HCT116 (cell line): Measurements from ENCODE around the gene FAM76B. TPM values are rescaled to one million over a fixed set of nuclear protein-coding genes. Genes with fewer than 3 reads are reported as not detected.

Source experiments
- ATAC-seq: fragments of 200-7000 bp; cut with Tn5 transposase; 2 replicates; pipeline ENCODE4 v1.9.1; 2020; ENCODE audit warnings: mild to moderate bottlenecking, moderate library complexity
- BruUV-seq: library from RNA; stranded (reverse); fragments of 400-500 nt; replicated peaks from 2 replicates; lab custom pipeline; 2021; lab: Mats Ljungman, UMichigan
- CTCF ChIA-PET: fragments of 300-600 bp; sonication (Branson Sonifier 250); formaldehyde crosslinking; loops from one replicate; lab custom pipeline; 2021; ENCODE audit warnings: antibody characterized with exemption; lab: Charles Lee
- POLR2A ChIA-PET: fragments of 300-600, 350-600 bp; sonication (Branson Sonifier 250); formaldehyde crosslinking; loops from one replicate; lab custom pipeline; 2021; ENCODE audit warnings: antibody characterized with exemption; lab: Charles Lee
- RAD21 ChIA-PET, 2 experiments: fragments of 300-600 bp; sonication (Branson Sonifier 250); formaldehyde crosslinking; loops; one replicate each; lab custom pipeline; 2023; ENCODE audit warnings: low total read pairs in 2 of 2; ENCODE audit not compliant: uncharacterized antibody in 2 of 2, unreplicated experiment in 2 of 2, low non-redundant PET in 1 of 2; lab: Charles Lee
- DNase-seq: peaks from one replicate; pipeline ENCODE4 v3.0.0-alpha.2; 2010; ENCODE audit warnings: low read depth, low spot score
- H2AFZ ChIP-seq: fragments of 200-600 bp; shearing (Covaris generic), sonication (generic); 2 replicates; pipeline ENCODE4 v1.6.1; 2017; ENCODE audit warnings: low read depth, mixed run types, mixed read lengths, antibody characterized with exemption, low read length; ENCODE audit not compliant: poor library complexity, severe bottlenecking
- H3K27ac ChIP-seq: 2 replicates; pipeline ENCODE4 v1.5.1; 2012; ENCODE audit warnings: low read depth, low read length
- H3K27me3 ChIP-seq: fragments of 200-600 bp; sonication (generic); 2 replicates; pipeline ENCODE4 v1.6.1; 2016; ENCODE audit warnings: mixed run types, low read length, mixed read lengths; ENCODE audit not compliant: insufficient read depth
- H3K36me3 ChIP-seq, 2 experiments: fragments of 200-500 bp in 1 of 2; fragments of 200-600 bp in 1 of 2; sonication (Bioruptor generic) in 1 of 2; sonication (generic) in 1 of 2; 2 replicates each; pipeline versions ENCODE4 v1.5.1 to v1.6.1; 2014 to 2016; ENCODE audit warnings: low read length in 2 of 2, inconsistent platforms in 1 of 2, mixed read lengths in 1 of 2, mixed run types in 1 of 2; ENCODE audit not compliant: insufficient read depth in 2 of 2, control insufficient read depth in 1 of 2
- H3K4me1 ChIP-seq, 2 experiments: fragments of 200-600 bp in 1 of 2; sonication (generic) in 1 of 2; 2 replicates each; pipeline versions ENCODE4 v1.5.1 to v1.6.1; 2012 to 2017; ENCODE audit warnings: low read length in 2 of 2, inconsistent platforms in 1 of 2, mild to moderate bottlenecking in 1 of 2, mixed read lengths in 1 of 2, mixed run types in 1 of 2, moderate library complexity in 1 of 2; ENCODE audit not compliant: insufficient read depth in 2 of 2, control insufficient read depth in 1 of 2
- H3K4me2 ChIP-seq: fragments of 200-600 bp; sonication (generic); 2 replicates; pipeline ENCODE4 v1.6.1; 2017; ENCODE audit warnings: mixed run types, low read length, mixed read lengths
- H3K4me3 ChIP-seq, 2 experiments: fragments of 200-600 bp in 1 of 2; sonication (generic) in 1 of 2; replicated peaks in 1 of 2; 2 replicates each; pipeline ENCODE4 v1.5.1; 2011 to 2016; ENCODE audit warnings: low read length in 2 of 2, control low read depth in 1 of 2, low read depth in 1 of 2, mild to moderate bottlenecking in 1 of 2, mixed read lengths in 1 of 2, mixed run types in 1 of 2
- H3K79me2 ChIP-seq: fragments of 200-600 bp; sonication (generic); 2 replicates; pipeline ENCODE4 v1.6.1; 2017; ENCODE audit warnings: mild to moderate bottlenecking, mixed run types, low read length, moderate library complexity, mixed read lengths; ENCODE audit not compliant: insufficient read depth
- H3K9ac ChIP-seq: fragments of 200-600 bp; sonication (generic); 2 replicates; pipeline ENCODE4 v1.6.1; 2016; ENCODE audit warnings: low read length, mixed read lengths
- H3K9me2 ChIP-seq: fragments of 200-600 bp; sonication (generic), shearing (Covaris generic); 2 replicates; pipeline ENCODE4 v1.6.1; 2017; ENCODE audit warnings: mixed run types, mild to moderate bottlenecking, moderate library complexity; ENCODE audit not compliant: insufficient read depth
- H3K9me3 ChIP-seq, 2 experiments: fragments of 200-500 bp in 1 of 2; fragments of 200-600 bp in 1 of 2; sonication (Bioruptor generic) in 1 of 2; sonication (generic) in 1 of 2; 2 replicates each; pipeline ENCODE4 v1.6.1; 2014 to 2017; ENCODE audit warnings: low read length in 2 of 2, mixed read lengths in 2 of 2, inconsistent platforms in 1 of 2, low read depth in 1 of 2, mild to moderate bottlenecking in 1 of 2, mixed run types in 1 of 2, moderate library complexity in 1 of 2; ENCODE audit not compliant: control insufficient read depth in 1 of 2, insufficient read depth in 1 of 2
- H4K20me1 ChIP-seq: fragments of 200-600 bp; sonication (generic), shearing (Covaris generic); 2 replicates; pipeline ENCODE4 v1.6.1; 2017; ENCODE audit warnings: mixed run types, mild to moderate bottlenecking, moderate library complexity; ENCODE audit not compliant: insufficient read depth
- ELF1 ChIP-seq: IDR thresholded peaks from 2 replicates; pipeline ENCODE4 v1.6.1; 2012; ENCODE audit warnings: low read depth, borderline replicate concordance
- POLR2AphosphoS5 ChIP-seq: IDR thresholded peaks from 2 replicates; pipeline ENCODE4 v1.6.1; 2011; ENCODE audit warnings: mild to moderate bottlenecking, low read depth, low read length, moderate library complexity
- RAD21 ChIP-seq: IDR thresholded peaks from 2 replicates; pipeline ENCODE4 v1.6.1; 2012; ENCODE audit warnings: low read depth, mild to moderate bottlenecking
- TCF7L2 ChIP-seq: IDR thresholded peaks from 2 replicates; pipeline ENCODE4 v1.7.0; 2011; ENCODE audit warnings: borderline replicate concordance, inconsistent platforms; ENCODE audit not compliant: insufficient read depth, insufficient read length; ENCODE audit errors: extremely low read depth
- ZFX ChIP-seq: fragments of 450-650 bp; IDR thresholded peaks from 2 replicates; pipeline ENCODE4 v1.6.1; 2017
- intact Hi-C: fragments of 100-400 bp; cut with micrococcal nuclease; formaldehyde crosslinking; loops from 2 replicates; pipeline ENCODE4 v1.10.0; 2022
- total RNA-seq: library from RNA; stranded (reverse); gene quantifications from one replicate; pipeline ENCODE4 v1.2.1, GENCODE V29; 2021; ENCODE audit not compliant: unreplicated experiment
- TF ChIP-seq, protein P1 (sequence below): IDR thresholded peaks from 2 replicates; pipeline ENCODE4 v1.6.1; 2012
- TF ChIP-seq, protein P2 (sequence below): IDR thresholded peaks from 2 replicates; pipeline ENCODE4 v1.6.1; 2011; ENCODE audit warnings: mild to moderate bottlenecking, low read length, moderate library complexity; ENCODE audit not compliant: insufficient replicate concordance; ENCODE audit errors: extremely low read depth
- TF ChIP-seq, protein P3 (sequence below), 3 experiments: fragments of 200-600 bp in 1 of 3; sonication (generic) in 1 of 3; IDR thresholded peaks in 2 of 3; conservative IDR thresholded peaks in 1 of 3; 2 replicates each; pipeline ENCODE4 v1.5.1; 2012 to 2017; ENCODE audit warnings: low read depth in 2 of 3, low read length in 2 of 3, antibody characterized with exemption in 1 of 3, borderline replicate concordance in 1 of 3, control low read depth in 1 of 3, mild to moderate bottlenecking in 1 of 3, mixed read lengths in 1 of 3, mixed run types in 1 of 3, moderate library complexity in 1 of 3; ENCODE audit not compliant: insufficient read depth in 1 of 3

The FAM76B gene
- total RNA-seq, 1 experiment from 2014 or later, result 27.5 TPM

DNA sequence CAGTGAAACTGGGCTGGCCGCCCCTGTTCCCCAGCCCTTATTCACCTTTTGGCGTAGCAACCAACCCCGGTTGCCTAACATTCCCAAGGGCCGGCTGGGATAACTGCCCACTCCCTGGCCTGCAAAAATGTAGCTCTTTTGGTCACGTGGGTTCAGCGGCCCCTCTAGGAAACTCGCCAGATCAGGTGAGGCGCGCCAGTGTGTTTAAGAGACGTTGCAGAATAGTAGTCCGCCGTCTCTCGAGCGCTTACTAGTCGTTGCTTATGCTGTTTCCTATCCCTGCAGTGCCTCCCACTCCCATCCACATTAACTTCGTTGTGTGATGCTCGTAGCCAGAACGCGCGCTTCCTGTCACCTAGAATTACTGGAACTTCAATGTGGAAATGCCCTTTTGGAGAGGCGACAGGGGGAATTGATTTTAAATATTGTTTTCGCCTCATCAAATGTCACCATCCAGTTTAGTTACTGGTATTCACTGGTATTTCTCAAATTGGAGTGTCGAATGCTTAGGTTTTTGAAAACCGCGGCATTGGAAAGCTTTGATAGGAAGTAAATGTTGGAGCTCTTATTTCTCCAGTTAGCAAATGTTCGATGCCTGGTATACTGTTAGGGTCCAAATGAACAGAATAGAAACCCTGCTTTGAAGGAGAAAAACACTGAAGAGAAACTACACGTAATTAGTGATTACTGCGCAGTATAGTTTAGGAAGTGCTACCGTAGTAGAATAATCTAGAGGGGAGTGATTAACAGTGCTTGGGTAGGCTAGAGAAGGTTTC lies 1.5 kb upstream of the FAM76B start:
- peak overlapping the region; percentile 42 for H2AFZ ChIP-seq
- no TSS peak for BruUV-seq
- ATAC-seq (peak; percentile 10), DNase-seq (peak; percentile 28)
- H3K36me3 ChIP-seq, result peaks cover 7 to 8% of the 10 kb centered on the region in 2 experiments; a peak in 3 of 4 replicates
- H3K4me1 ChIP-seq, result peaks cover 9 to 18% of the 10 kb centered on the region in 2 experiments; a peak in 3 of 4 replicates
- no peaks in the 10 kb centered on the region for H3K27me3 ChIP-seq
- H3K9ac ChIP-seq, result peak overlapping the region; percentile 81
- H4K20me1 ChIP-seq, result no peaks in the 10 kb centered on the region; the same call in 1 of the 2 replicates
- H3K79me2 ChIP-seq, result peaks cover 72% of the 10 kb centered on the region
- peak overlapping the region; percentile 77 for H3K27ac ChIP-seq
- H3K9me3 ChIP-seq, result no peaks in the 10 kb centered on the region
- RAD21 ChIA-PET, result no interaction called here
- POLR2A ChIA-PET, result interaction anchor here (1.2 to 1.8 kb wide), 2 partner anchors 9 to 724 kb away, joined by 4 to 5 read pairs; partner anchors contain the start of gene SRSF8
- intact Hi-C loops, result loop anchor here (5.0 kb wide), 1 partner anchor 601 kb away; the partner anchor contains the start of gene JRKL
- TF ChIP-seq, protein P1, sequence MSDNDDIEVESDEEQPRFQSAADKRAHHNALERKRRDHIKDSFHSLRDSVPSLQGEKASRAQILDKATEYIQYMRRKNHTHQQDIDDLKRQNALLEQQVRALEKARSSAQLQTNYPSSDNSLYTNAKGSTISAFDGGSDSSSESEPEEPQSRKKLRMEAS, result peak; percentile 50
- no peak for TF ChIP-seq ZFX
- H3K4me2 ChIP-seq, result peak overlapping the region; percentile 92
- H3K4me3 ChIP-seq, result peak overlapping the region; percentile 76 to 87
- no peaks in the 10 kb centered on the region for H3K9me2 ChIP-seq
- CTCF ChIA-PET, result interaction anchor here (0.8 to 1.7 kb wide), 5 partner anchors 45 to 639 kb away, joined by 3 to 5 read pairs (median 4); no protein-coding TSS in a partner anchor

DNA sequence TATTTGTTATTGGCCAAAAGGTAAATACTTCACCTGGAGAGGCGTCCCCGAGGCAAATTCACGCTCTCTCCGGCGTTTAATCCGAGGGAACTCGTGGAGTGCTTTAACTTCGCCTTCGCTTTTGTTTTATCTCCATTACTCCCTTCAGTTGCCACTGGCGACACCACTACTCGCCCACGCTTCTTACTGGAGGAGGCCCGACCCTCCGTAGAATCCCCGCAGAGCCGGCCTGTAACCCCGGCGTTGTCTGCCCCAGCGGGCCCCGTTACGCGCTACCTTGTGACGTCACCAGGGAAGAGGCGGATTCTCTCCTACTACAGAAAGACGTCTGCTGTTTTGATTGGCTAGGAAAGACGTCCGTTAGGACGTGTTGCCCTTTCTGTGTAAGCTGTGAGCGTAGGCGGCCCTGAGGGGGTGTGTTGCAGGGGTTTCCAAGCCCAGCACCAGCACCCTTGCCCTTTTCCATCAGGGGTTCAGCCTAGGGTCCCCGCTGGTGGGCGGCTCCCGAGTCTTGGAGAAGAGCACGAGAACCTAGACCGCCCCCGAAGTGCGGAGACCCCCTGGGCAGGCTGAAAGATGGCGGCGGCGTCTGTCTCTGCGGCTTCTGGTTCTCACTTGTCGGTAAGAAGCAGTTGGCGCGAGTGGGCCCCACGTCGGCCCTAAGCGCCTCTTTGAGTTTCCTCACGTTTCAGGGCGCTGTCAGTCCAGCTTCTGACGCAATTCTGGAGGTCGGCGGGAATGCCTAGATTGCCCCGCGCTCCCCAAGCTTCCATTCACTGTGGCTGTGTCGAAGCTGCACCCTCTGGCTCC lies 746 bp upstream of the FAM76B start, which contains the start of gene CEP57:
CEP57 (plus strand) TSS at position 376 of the 810 bp plus-strand sequence; CDS start at position 577, 201 bp downstream.
- Histone ChIP-seq H3K4me1 (peaks cover 9 to 18% of the 10 kb centered on the region in 2 experiments; a peak in 3 of 4 replicates), H3K36me3 (peaks cover 14% of the 10 kb centered on the region in 2 experiments; a peak in 3 of 4 replicates), H3K4me3 (peak within 1 kb of the TSS; percentile 76 to 87), H3K9me2 (no peaks in the 10 kb centered on the region), H3K79me2 (peaks cover 64% of the 10 kb centered on the region), H2AFZ (peak within 1 kb of the TSS; percentile 42), H3K4me2 (peak within 1 kb of the TSS; percentile 92), H3K27me3 (no peaks in the 10 kb centered on the region), H3K9me3 (no peaks in the 10 kb centered on the region), H4K20me1 (no peaks in the 10 kb centered on the region), H3K27ac (peak within 1 kb of the TSS; percentile 77), H3K9ac (peak within 1 kb of the TSS; percentile 81)
- ChIA-PET POLR2A (interaction anchor here (1.1 to 1.8 kb wide), 4 partner anchors 10 to 723 kb away, joined by 3 to 5 read pairs (median 4); partner anchors contain the start of gene SRSF8), CTCF (interaction anchor here (0.8 to 1.7 kb wide), 9 partner anchors 46 to 1895 kb away, joined by 3 to 5 read pairs (median 4); no protein-coding TSS in a partner anchor), RAD21 (interaction anchor here (0.7 to 1.0 kb wide), 2 partner anchors 84 to 119 kb away, joined by 3 to 4 read pairs; no protein-coding TSS in a partner anchor)
- ATAC-seq, result peak; percentile 78
- peak; percentile 97 for DNase-seq
- intact Hi-C loops, result loop anchor here (5.0 kb wide), 1 partner anchor 602 kb away; the partner anchor contains the start of gene JRKL
- BruUV-seq, result TSS peak; percentile 53
- peak; percentile 66 for TF ChIP-seq POLR2AphosphoS5
- no peak for TF ChIP-seq RAD21
- TF ChIP-seq, protein P2, sequence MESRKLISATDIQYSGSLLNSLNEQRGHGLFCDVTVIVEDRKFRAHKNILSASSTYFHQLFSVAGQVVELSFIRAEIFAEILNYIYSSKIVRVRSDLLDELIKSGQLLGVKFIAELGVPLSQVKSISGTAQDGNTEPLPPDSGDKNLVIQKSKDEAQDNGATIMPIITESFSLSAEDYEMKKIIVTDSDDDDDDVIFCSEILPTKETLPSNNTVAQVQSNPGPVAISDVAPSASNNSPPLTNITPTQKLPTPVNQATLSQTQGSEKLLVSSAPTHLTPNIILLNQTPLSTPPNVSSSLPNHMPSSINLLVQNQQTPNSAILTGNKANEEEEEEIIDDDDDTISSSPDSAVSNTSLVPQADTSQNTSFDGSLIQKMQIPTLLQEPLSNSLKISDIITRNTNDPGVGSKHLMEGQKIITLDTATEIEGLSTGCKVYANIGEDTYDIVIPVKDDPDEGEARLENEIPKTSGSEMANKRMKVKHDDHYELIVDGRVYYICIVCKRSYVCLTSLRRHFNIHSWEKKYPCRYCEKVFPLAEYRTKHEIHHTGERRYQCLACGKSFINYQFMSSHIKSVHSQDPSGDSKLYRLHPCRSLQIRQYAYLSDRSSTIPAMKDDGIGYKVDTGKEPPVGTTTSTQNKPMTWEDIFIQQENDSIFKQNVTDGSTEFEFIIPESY, result no peak
- no peak for TF ChIP-seq TCF7L2
- TF ChIP-seq, protein P1, result peak; percentile 7; the same call in 1 of the 2 replicates
- no peak for TF ChIP-seq ELF1
- TF ChIP-seq, protein P3, sequence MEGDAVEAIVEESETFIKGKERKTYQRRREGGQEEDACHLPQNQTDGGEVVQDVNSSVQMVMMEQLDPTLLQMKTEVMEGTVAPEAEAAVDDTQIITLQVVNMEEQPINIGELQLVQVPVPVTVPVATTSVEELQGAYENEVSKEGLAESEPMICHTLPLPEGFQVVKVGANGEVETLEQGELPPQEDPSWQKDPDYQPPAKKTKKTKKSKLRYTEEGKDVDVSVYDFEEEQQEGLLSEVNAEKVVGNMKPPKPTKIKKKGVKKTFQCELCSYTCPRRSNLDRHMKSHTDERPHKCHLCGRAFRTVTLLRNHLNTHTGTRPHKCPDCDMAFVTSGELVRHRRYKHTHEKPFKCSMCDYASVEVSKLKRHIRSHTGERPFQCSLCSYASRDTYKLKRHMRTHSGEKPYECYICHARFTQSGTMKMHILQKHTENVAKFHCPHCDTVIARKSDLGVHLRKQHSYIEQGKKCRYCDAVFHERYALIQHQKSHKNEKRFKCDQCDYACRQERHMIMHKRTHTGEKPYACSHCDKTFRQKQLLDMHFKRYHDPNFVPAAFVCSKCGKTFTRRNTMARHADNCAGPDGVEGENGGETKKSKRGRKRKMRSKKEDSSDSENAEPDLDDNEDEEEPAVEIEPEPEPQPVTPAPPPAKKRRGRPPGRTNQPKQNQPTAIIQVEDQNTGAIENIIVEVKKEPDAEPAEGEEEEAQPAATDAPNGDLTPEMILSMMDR (IDR thresholded peaks at IDR 0.05 in 2 of 3, conservative IDR thresholded peaks at IDR 0.05 in 1 of 3; ENCODE audit: borderline replicate concordance in 1 of 3, insufficient read depth in 1 of 3, low read depth in 2 of 3, low read length in 2 of 3), result no peak
